Adipose tissue (tissue), 3 donors: ENCODE measurements around the gene HTATSF1. TPM values are rescaled to one million over a fixed set of nuclear protein-coding genes. Genes with fewer than 3 reads are reported as not detected.

Experiments
- H3K27ac ChIP-seq: one replicate; pipeline ENCODE4 v1.5.1; 2013; ENCODE audit warnings: low read depth, low read length
- WGBS, 3 donors: extraction: QIAGEN DNeasy Blood & Tissue Kit; methylation state at CpG; one replicate each; pipeline ENCODE4 v1.1.7; 2013; 5-methylcytosine and 5-hydroxymethylcytosine counted together
- polyA plus RNA-seq, 3 donors: library from polyadenylated mRNA; stranded (reverse); fragments of 200-250 nt; gene quantifications; one replicate each; pipeline ENCODE4 v1.2.3, GENCODE V29; 2013
- donor health status: healthy with polysubstance abuse.
- donor health status: Bipolar disorder and iron deficiency.
- donor health status: healthy.

Gene HTATSF1
- polyA plus RNA-seq, 3 donors = 16.0 to 75.0 (median 32.7) TPM

- H3K27ac ChIP-seq = no peak overlapping the region
- WGBS, 3 donors = 50 to 81% (median 68%) methylated on average over 2 of the region's 2 CpGs
These were observed 58.3 kb downstream of the HTATSF1 start for GRCh38 chrX:136555694-136556093.

Other genes with a start within 250 kb of the HTATSF1 start
- 10 to 100 TPM in 2 of 3 donors, 1 to 10 TPM in 1; 1.8 to 17.3 (median 14.0) TPM for gene MAP7D3, start 246.2 kb upstream of the HTATSF1 start, polyA plus RNA-seq
- under 1 TPM; under 0.01 to 0.18 (median 0.11) TPM for gene ADGRG4, start 196.6 kb upstream of the HTATSF1 start, polyA plus RNA-seq
- gene BRS3, start 9.6 kb upstream of the HTATSF1 start, polyA plus RNA-seq = under 1 TPM in 1 of 3 donors, not detected in 2; 0.03 TPM
- gene VGLL1, start 34.6 kb downstream of the HTATSF1 start, polyA plus RNA-seq = under 1 TPM in 1 of 3 donors, not detected in 2; 0.15 TPM
- under 1 TPM; 0.14 to 0.34 (median 0.24) TPM for gene CD40LG, start 150.6 kb downstream of the HTATSF1 start, polyA plus RNA-seq